HepG2 (cell line): ENCODE measurements around the gene ZNHIT1. TPM values are rescaled to one million over a fixed set of nuclear protein-coding genes. Genes with fewer than 3 reads are reported as not detected.

Source experiments
- ATF6 ChIP-seq: sonication (generic); formaldehyde crosslinking; conservative IDR thresholded peaks from 2 replicates; pipeline ENCODE4 v1.4.0; 2020; ENCODE audit warnings: missing genetic modification reagents
- EP300 ChIP-seq, 3 experiments: sonication (generic) in 1 of 3; formaldehyde crosslinking in 1 of 3; IDR thresholded peaks; 2 replicates each; pipeline versions ENCODE4 v1.5.1 to v1.6.1; 2011 to 2020; ENCODE audit warnings: low read depth in 2 of 3, low read length in 2 of 3, borderline replicate concordance in 1 of 3, improper control_type of control experiment in 1 of 3, mild to moderate bottlenecking in 1 of 3, missing genetic modification reagents in 1 of 3, moderate library complexity in 1 of 3
- GATAD1 ChIP-seq: IDR thresholded peaks from 2 replicates; pipeline ENCODE4 v1.6.1; 2016; ENCODE audit warnings: missing genetic modification reagents, missing compliant biosample characterization
- JUND ChIP-seq: sonication (generic); formaldehyde crosslinking; IDR thresholded peaks from 2 replicates; pipeline ENCODE4 v1.8.0; 2022; ENCODE audit warnings: mild to moderate bottlenecking, missing genetic modification reagents
- KLF9 ChIP-seq: IDR thresholded peaks from 2 replicates; pipeline ENCODE4 v1.6.1; 2016; ENCODE audit warnings: low read depth
- PHF5A ChIP-seq: IDR thresholded peaks from one replicate; pipeline ENCODE4 v1.6.1; 2018; ENCODE audit warnings: low read depth, missing genetic modification reagents; ENCODE audit not compliant: unreplicated experiment
- RELA ChIP-seq: sonication (generic); formaldehyde crosslinking; IDR thresholded peaks from 2 replicates; pipeline ENCODE4 v1.4.0; 2020; ENCODE audit warnings: missing genetic modification reagents
- SCMH1 ChIP-seq: sonication (generic); formaldehyde crosslinking; IDR thresholded peaks from 2 replicates; pipeline ENCODE4 v1.9.0; 2021; ENCODE audit warnings: missing genetic modification reagents, mild to moderate bottlenecking, borderline replicate concordance
- SIX1 ChIP-seq: sonication (generic); formaldehyde crosslinking; IDR thresholded peaks from 2 replicates; pipeline ENCODE4 v1.4.0; 2020; ENCODE audit warnings: missing genetic modification reagents, borderline replicate concordance
- TCF7L2 ChIP-seq: IDR thresholded peaks from 2 replicates; pipeline ENCODE4 v1.6.1; 2011; ENCODE audit warnings: mild to moderate bottlenecking, low read depth, low read length, moderate library complexity
- TMF1 ChIP-seq: sonication (generic); formaldehyde crosslinking; IDR thresholded peaks from 2 replicates; pipeline ENCODE4 v1.8.1; 2022; ENCODE audit warnings: low read depth, missing genetic modification reagents
- ZBTB26 ChIP-seq: IDR thresholded peaks from 2 replicates; pipeline ENCODE4 v1.6.1; 2016; ENCODE audit warnings: missing compliant biosample characterization, missing genetic modification reagents, borderline replicate concordance
- ZFX ChIP-seq: sonication (generic); formaldehyde crosslinking; IDR thresholded peaks from 2 replicates; pipeline ENCODE4 v1.4.0; 2020; ENCODE audit warnings: mild to moderate bottlenecking, low read depth, missing genetic modification reagents, moderate library complexity
- ZNF101 ChIP-seq: sonication (generic); formaldehyde crosslinking; IDR thresholded peaks from 2 replicates; pipeline ENCODE4 v1.4.0; 2020; ENCODE audit warnings: mild to moderate bottlenecking, low read depth, missing genetic modification reagents, borderline replicate concordance
- ZNF234 ChIP-seq: sonication (generic); formaldehyde crosslinking; conservative IDR thresholded peaks from 2 replicates; pipeline ENCODE4 v1.5.1; 2020; ENCODE audit warnings: mild to moderate bottlenecking, missing genetic modification reagents
- ZNF3 ChIP-seq: IDR thresholded peaks from 2 replicates; pipeline ENCODE4 v1.7.0; 2017; ENCODE audit warnings: inconsistent platforms
- polyA plus RNA-seq, 8 experiments: library from polyadenylated mRNA; depleted of rRNA in 3 of 8; stranded (reverse) in 7 of 8; unstranded in 1 of 8; fragments of >200 nt; fragmentation: Illumina TruSeq in 4 of 8; extraction: Trizol in 4 of 8; gene quantifications; 2 replicates each; pipeline versions ENCODE4 v1.2.1 to v1.2.3, GENCODE V29; 2011 to 2016; ENCODE audit warnings: low read depth in 4 of 8, missing spikeins in 1 of 8, mixed read lengths in 1 of 8; ENCODE audit not compliant: insufficient read depth in 1 of 8
- total RNA-seq, 5 experiments: library from RNA; depleted of rRNA; stranded (reverse); fragments of >200 nt; fragmentation: Illumina TruSeq; extraction: Trizol; gene quantifications; 2 replicates each; pipeline ENCODE4 v1.2.3, GENCODE V29; 2016; ENCODE audit warnings: low read depth in 1 of 5
- TF ChIP-seq, protein P1 (sequence below): IDR thresholded peaks from 2 replicates; pipeline ENCODE4 v1.6.1; 2016; ENCODE audit warnings: mild to moderate bottlenecking, missing biosample characterization, missing genetic modification reagents
- TF ChIP-seq, protein P2 (sequence below): conservative IDR thresholded peaks from 2 replicates; pipeline ENCODE4 v1.6.1; 2018; ENCODE audit warnings: missing genetic modification reagents
- TF ChIP-seq, protein P3 (sequence below): sonication (generic); formaldehyde crosslinking; IDR thresholded peaks from 2 replicates; pipeline ENCODE4 v1.8.0; 2022; ENCODE audit warnings: missing genetic modification reagents, mild to moderate bottlenecking, moderate library complexity, borderline replicate concordance
- TF ChIP-seq, protein P4 (sequence below): sonication (generic); formaldehyde crosslinking; IDR thresholded peaks from 2 replicates; pipeline ENCODE4 v1.4.0; 2020; ENCODE audit warnings: missing genetic modification reagents, borderline replicate concordance

Gene ZNHIT1
- total and polyA plus RNA-seq, 2 of the 13 experiments (the other 11 are each of a cell fraction or from before 2014, with no cell fraction given), result 32.5 to 64.5 TPM

DNA sequence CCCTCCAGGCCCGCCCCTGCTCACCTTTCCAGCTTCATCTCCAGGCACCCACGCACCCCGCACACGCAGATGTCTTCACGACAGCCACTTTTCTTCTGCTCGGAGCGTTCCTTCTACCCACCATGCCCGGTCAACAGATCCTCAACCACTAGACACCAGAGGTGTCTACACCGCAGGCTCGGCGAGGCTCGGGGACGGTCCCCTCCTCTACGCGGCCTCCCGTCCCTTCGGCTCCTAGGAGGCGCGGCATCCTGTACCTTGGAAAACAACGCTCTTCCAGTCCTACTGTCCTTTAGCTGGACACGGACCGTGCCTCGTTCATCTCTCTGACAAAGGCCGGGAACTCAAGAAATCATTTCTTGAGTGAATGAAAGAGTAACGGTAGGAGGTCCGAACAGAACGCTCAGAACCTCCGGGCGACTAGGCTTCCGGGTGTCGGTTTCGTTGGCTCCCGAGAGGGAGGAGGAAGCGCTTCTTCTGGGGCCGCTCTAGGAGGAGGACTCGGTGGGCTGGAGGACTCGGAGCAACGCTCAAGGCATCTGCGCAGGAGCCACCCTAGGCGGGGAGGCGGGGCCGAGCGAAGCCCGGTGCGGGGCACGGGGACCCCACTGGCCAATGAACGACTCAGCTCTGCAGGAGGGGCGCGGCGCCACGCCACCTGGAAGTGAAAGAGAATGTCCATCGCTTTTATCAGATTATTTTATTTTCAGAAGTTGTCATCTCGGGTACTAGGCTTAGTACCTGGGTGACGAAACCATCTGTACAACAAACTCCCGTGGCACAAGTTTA, 34.1 kb downstream of the ZNHIT1 start (continued):
- TF ChIP-seq, protein P1, sequence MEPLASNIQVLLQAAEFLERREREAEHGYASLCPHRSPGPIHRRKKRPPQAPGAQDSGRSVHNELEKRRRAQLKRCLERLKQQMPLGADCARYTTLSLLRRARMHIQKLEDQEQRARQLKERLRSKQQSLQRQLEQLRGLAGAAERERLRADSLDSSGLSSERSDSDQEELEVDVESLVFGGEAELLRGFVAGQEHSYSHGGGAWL (CRISPR knock-in tag), result no peak
- TF ChIP-seq ZNF101 (no peak), TCF7L2 (no peak), ZBTB26 (CRISPR knock-in tag) (no peak), JUND (no peak), EP300 (IDR thresholded peaks at IDR 0.05; ENCODE audit: low read depth in 2 of 2, low read length in 2 of 2) (no peak), EP300 (CRISPR knock-in tag; IDR thresholded peaks at IDR 0.05; ENCODE audit: borderline replicate concordance) (no peak), KLF9 (CRISPR knock-in tag) (no peak; the same call in 1 of the 2 replicates), PHF5A (no peak), ZNF234 (CRISPR knock-in tag) (no peak), RELA (CRISPR knock-in tag) (no peak), ZFX (peak; percentile 95), ZNF3 (no peak), SIX1 (no peak; the same call in 1 of the 2 replicates), GATAD1 (CRISPR knock-in tag) (peak; percentile 94), ATF6 (CRISPR knock-in tag) (no peak), TMF1 (CRISPR knock-in tag) (no peak), SCMH1 (no peak)
- TF ChIP-seq, protein P2, sequence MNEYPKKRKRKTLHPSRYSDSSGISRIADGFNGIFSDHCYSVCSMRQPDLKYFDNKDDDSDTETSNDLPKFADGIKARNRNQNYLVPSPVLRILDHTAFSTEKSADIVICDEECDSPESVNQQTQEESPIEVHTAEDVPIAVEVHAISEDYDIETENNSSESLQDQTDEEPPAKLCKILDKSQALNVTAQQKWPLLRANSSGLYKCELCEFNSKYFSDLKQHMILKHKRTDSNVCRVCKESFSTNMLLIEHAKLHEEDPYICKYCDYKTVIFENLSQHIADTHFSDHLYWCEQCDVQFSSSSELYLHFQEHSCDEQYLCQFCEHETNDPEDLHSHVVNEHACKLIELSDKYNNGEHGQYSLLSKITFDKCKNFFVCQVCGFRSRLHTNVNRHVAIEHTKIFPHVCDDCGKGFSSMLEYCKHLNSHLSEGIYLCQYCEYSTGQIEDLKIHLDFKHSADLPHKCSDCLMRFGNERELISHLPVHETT, result 0 out of 2 replicates have a peak, but pooled peaks have one; percentile 39
- TF ChIP-seq, protein P3, sequence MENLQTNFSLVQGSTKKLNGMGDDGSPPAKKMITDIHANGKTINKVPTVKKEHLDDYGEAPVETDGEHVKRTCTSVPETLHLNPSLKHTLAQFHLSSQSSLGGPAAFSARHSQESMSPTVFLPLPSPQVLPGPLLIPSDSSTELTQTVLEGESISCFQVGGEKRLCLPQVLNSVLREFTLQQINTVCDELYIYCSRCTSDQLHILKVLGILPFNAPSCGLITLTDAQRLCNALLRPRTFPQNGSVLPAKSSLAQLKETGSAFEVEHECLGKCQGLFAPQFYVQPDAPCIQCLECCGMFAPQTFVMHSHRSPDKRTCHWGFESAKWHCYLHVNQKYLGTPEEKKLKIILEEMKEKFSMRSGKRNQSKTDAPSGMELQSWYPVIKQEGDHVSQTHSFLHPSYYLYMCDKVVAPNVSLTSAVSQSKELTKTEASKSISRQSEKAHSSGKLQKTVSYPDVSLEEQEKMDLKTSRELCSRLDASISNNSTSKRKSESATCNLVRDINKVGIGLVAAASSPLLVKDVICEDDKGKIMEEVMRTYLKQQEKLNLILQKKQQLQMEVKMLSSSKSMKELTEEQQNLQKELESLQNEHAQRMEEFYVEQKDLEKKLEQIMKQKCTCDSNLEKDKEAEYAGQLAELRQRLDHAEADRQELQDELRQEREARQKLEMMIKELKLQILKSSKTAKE (CRISPR knock-in tag), result no peak
- TF ChIP-seq, protein P4, sequence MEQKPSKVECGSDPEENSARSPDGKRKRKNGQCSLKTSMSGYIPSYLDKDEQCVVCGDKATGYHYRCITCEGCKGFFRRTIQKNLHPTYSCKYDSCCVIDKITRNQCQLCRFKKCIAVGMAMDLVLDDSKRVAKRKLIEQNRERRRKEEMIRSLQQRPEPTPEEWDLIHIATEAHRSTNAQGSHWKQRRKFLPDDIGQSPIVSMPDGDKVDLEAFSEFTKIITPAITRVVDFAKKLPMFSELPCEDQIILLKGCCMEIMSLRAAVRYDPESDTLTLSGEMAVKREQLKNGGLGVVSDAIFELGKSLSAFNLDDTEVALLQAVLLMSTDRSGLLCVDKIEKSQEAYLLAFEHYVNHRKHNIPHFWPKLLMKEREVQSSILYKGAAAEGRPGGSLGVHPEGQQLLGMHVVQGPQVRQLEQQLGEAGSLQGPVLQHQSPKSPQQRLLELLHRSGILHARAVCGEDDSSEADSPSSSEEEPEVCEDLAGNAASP (CRISPR knock-in tag), result peak; percentile 36; the same call in 1 of the 2 replicates
